Measurements from ENCODE around the gene MUC4.

MUC4 gene

GRCh38 chr3:195811756-195812155 is at the start of gene MUC4:
Gene MUC4 (minus strand): TSS chr3:195811929. CDS start chr3:195811817, 112 bp downstream.
- Histone ChIP-seq H3K27me3 (no peaks in the 10 kb centered on the region), H3K9me3 (no peaks in the 10 kb centered on the region), H3K36me3 (no peaks in the 10 kb centered on the region), H3K27ac (no peak within 1 kb of the TSS), H3K4me1 (ENCODE audit: control insufficient read depth in 1 of 2, insufficient read depth in 1 of 2, low read depth in 1 of 2, low read length in 1 of 2) (no peaks in the 10 kb centered on the region), H3K4me3 (ENCODE audit: low read depth in 1 of 2, low read length in 1 of 2) (no peak within 1 kb of the TSS)
- TF ChIP-seq, protein P1, sequence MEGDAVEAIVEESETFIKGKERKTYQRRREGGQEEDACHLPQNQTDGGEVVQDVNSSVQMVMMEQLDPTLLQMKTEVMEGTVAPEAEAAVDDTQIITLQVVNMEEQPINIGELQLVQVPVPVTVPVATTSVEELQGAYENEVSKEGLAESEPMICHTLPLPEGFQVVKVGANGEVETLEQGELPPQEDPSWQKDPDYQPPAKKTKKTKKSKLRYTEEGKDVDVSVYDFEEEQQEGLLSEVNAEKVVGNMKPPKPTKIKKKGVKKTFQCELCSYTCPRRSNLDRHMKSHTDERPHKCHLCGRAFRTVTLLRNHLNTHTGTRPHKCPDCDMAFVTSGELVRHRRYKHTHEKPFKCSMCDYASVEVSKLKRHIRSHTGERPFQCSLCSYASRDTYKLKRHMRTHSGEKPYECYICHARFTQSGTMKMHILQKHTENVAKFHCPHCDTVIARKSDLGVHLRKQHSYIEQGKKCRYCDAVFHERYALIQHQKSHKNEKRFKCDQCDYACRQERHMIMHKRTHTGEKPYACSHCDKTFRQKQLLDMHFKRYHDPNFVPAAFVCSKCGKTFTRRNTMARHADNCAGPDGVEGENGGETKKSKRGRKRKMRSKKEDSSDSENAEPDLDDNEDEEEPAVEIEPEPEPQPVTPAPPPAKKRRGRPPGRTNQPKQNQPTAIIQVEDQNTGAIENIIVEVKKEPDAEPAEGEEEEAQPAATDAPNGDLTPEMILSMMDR (IDR thresholded peaks at IDR 0.05): no peak

DNA sequence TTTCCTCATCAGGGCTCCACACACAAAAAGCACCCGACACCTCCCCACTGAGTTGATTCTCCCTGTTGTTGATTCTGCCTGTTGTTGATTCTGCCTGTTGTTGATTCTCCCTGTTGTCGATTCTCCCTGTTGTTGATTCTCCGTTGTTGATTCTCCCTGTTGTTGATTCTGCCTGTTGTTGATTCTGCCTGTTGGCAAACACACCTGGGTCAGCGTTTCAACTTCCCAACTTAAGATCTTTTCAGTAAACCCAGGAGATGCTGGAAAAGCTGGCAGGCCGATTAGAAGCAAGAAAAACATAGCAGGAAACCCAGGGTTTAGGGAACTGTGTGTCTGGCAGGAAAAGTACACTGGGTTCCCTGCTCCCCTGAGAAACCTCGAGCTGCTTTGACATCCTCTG is 48.7 kb upstream of the MUC4 start:
- Histone ChIP-seq H3K27me3 (peaks cover 30% of the 10 kb centered on the region), H3K4me1 (ENCODE audit: control insufficient read depth in 1 of 2, insufficient read depth in 1 of 2, low read depth in 1 of 2, low read length in 1 of 2) (peaks cover 4 to 6% of the 10 kb centered on the region in 2 experiments), H3K27ac (no peak overlapping the region), H3K4me3 (ENCODE audit: low read depth in 1 of 2, low read length in 1 of 2) (no peak overlapping the region), H3K9me3 (no peaks in the 10 kb centered on the region), H3K36me3 (peaks cover 26% of the 10 kb centered on the region)
- TF ChIP-seq, protein P1 (IDR thresholded peaks at IDR 0.05): no peak

DNA sequence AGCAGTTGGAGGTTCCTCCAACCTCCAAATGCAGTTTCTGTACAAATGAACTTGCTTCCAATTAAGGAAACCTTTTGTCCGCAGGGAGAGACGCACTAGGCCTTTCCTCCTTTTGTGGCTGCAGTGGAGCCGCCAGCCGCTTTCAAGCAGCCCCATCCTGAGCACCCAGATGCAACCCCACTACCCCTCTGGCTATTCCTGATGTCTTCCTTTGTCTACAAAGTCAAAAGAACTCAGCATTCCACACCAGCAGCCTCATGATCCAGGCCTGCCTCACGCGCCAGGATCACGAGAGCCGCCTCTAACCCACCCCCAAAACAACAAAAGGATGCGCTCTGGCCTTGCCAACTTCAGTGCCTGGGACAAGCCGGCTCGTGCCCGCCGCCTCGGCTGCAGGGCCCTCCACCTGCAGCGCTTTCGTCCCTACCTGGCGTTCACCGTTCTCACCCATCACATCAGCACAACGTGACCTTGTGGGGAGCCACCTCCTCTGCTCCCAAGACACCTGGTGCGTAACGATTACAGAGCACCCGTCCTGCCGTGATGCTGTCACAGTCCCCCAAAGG is 48.2 kb upstream of the MUC4 start:
- Histone ChIP-seq H3K27ac (no peak overlapping the region), H3K36me3 (peaks cover 22% of the 10 kb centered on the region), H3K4me3 (ENCODE audit: low read depth in 1 of 2, low read length in 1 of 2) (no peak overlapping the region), H3K27me3 (peaks cover 34% of the 10 kb centered on the region), H3K4me1 (ENCODE audit: control insufficient read depth in 1 of 2, insufficient read depth in 1 of 2, low read depth in 1 of 2, low read length in 1 of 2) (peaks cover 4 to 6% of the 10 kb centered on the region in 2 experiments), H3K9me3 (no peaks in the 10 kb centered on the region)
- TF ChIP-seq, protein P1 (IDR thresholded peaks at IDR 0.05): no peak

DNA sequence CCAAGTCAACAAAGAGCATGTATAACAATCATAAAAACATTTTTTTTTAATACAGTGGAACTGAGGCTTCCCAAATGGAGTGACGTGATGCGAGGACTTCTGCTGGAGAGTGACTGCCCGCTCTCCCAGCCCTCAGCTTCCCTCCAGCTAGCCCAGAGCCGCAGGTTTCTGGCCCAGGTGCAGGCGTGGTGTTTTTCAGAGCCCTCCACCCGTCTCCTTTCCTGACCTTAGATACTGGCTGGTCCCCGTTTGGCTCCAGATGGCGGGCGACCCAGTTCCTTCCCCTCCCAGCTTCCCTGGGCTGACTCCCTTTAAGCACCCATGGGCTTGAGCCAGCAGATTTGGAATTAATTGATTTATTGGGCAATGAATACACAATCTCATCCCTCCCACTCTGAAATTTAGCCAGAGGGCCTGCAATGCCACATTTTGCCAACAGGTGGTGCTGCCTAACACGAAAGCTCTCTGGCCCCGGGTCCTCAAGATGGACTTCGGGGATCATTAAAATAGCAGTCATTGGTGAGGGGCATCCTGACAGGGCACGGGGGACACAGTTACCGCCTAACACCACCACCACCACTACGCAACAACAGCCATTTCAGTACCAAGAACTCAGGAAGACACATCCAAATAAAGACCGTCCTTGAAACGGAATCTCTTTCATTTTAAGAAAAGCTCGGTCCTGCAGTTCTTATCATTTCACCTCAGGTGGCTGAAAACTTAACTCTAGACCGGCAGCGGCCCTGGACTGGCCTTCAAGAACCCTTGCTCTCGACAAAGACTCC is 47.5 kb upstream of the MUC4 start:
- no peak overlapping the region for H3K4me3 ChIP-seq (ENCODE audit: low read depth in 1 of 2, low read length in 1 of 2)
- no peaks in the 10 kb centered on the region for H3K9me3 ChIP-seq
- peaks cover 4 to 6% of the 10 kb centered on the region in 2 experiments for H3K4me1 ChIP-seq (ENCODE audit: control insufficient read depth in 1 of 2, insufficient read depth in 1 of 2, low read depth in 1 of 2, low read length in 1 of 2)
- peaks cover 15% of the 10 kb centered on the region for H3K36me3 ChIP-seq
- peaks cover 41% of the 10 kb centered on the region for H3K27me3 ChIP-seq
- H3K27ac ChIP-seq: no peak overlapping the region
- TF ChIP-seq, protein P1 (IDR thresholded peaks at IDR 0.05): peak; percentile 97

DNA sequence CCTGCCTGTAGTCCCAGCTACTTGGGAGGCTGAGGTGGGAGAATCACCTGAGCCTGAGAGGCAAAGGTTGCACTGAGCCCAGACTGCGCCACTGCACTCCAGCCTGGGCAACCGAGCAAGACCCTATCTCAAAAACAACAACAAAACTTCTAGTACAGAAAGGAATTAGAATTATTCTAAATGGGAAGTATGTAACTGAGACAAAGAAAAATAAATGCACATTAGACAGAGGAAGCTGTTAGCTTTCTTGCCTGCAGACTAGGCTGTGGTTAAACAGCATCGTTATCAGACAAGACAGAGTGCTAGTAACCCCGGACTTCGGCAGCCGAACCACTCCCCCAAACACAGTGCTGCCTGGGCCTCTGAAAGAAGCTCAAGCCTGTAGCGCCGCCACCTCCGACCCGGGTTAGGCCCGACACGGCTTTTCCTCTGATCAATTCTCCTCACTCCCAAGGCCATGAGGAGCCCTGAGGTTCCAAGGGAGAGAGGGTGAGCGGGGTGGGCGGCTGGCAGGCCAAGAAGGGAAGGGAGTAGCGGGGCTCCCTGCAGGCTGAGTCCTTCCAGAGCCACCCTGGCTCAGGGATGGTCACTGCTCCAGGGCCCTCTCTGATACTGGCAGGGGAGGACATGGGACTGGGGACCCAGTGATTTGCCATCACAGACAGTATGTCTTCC is 44.8 kb upstream of the MUC4 start:
- Histone ChIP-seq H3K27me3 (peaks cover 68% of the 10 kb centered on the region), H3K4me3 (ENCODE audit: low read depth in 1 of 2, low read length in 1 of 2) (no peak overlapping the region), H3K4me1 (ENCODE audit: control insufficient read depth in 1 of 2, insufficient read depth in 1 of 2, low read depth in 1 of 2, low read length in 1 of 2) (peaks cover 4 to 6% of the 10 kb centered on the region in 2 experiments), H3K9me3 (no peaks in the 10 kb centered on the region), H3K27ac (no peak overlapping the region), H3K36me3 (no peaks in the 10 kb centered on the region)
- TF ChIP-seq, protein P1 (IDR thresholded peaks at IDR 0.05): no peak
